ENCODE results near the gene SEC14L2.

GRCh38 chr22:30371981-30372380 is 24.8 kb upstream of the SEC14L2 start:
- TF ChIP-seq TCF7 (IDR thresholded peaks at IDR 0.05; ENCODE audit: borderline replicate concordance): no peak
- no peak for TF ChIP-seq NFYB (IDR thresholded peaks at IDR 0.05; ENCODE audit: insufficient read depth, low read depth, low read length)
- TF ChIP-seq CBX3 (IDR thresholded peaks at IDR 0.05; ENCODE audit: borderline replicate concordance, low read depth): no peak
- no peak for TF ChIP-seq EZH2 (IDR thresholded peaks at IDR 0.05; ENCODE audit: borderline replicate concordance, control insufficient read depth, low read depth, low read length)
- TF ChIP-seq FOXM1 (IDR thresholded peaks at IDR 0.05; ENCODE audit: low read depth, low read length): no peak
- TF ChIP-seq RFX5 (IDR thresholded peaks at IDR 0.05; ENCODE audit: low read depth, low read length): no peak
- TF ChIP-seq RCOR1 (conservative IDR thresholded peaks at IDR 0.05; ENCODE audit: low read depth, low read length): no peak
- no peak for TF ChIP-seq ZNF217 (IDR thresholded peaks at IDR 0.05)
- TF ChIP-seq CTCF (IDR thresholded peaks at IDR 0.05 in 2 of 3, conservative IDR thresholded peaks at IDR 0.05 in 1 of 3; ENCODE audit: control insufficient read depth in 2 of 3, extremely low read depth in 1 of 3, insufficient read depth in 1 of 3, low read depth in 3 of 3, low read length in 3 of 3): no peak
- no peak for TF ChIP-seq BHLHE40 (IDR thresholded peaks at IDR 0.05; ENCODE audit: borderline replicate concordance in 1 of 2, low read depth in 2 of 2, low read length in 1 of 2)

Measured in GM12878 (cell line).